ENCODE data around the gene SNAI3. TPM values are rescaled to one million over a fixed set of nuclear protein-coding genes. Genes with fewer than 3 reads are reported as not detected.

Gene SNAI3
- total and polyA plus RNA-seq, 10 donors = 4.8 to 7.8 (median 6.4) TPM

- Histone ChIP-seq H3K27me3 (replicated peaks in 1 of 7) (peaks cover 0 to 9% (median under 1%) of the 10 kb centered on the region in 7 donors), H3K9me3 (no peaks in the 10 kb centered on the region), H3K27ac (peak overlapping the region in 4 of 8 donors; percentile 69 to 83 (median 79)), H3K4me1 (peaks cover 13 to 54% (median 42%) of the 10 kb centered on the region in 6 donors), H3K4me3 (no peak overlapping the region), H3K36me3 (peaks cover 0 to 45% (median 32%) of the 10 kb centered on the region in 6 donors)
- 88 to 94% (median 89%) methylated on average over 22 to 39 of the region's 39 CpGs for WGBS, 5 donors
- no peak for TF ChIP-seq CTCF (IDR thresholded peaks at IDR 0.05 in 8 of 11, conservative IDR thresholded peaks at IDR 0.05 in 3 of 11)
- peak in 1 of 3 donors; percentile 10 for TF ChIP-seq POLR2AphosphoS5 (IDR thresholded peaks at IDR 0.05)
- intact Hi-C loops (cut with DNase I; ENCODE audit: low total_unique reads) = no loop called here
- DNase-seq = no peak
Observed at GRCh38 chr16:88693420-88694177, 7.3 kb upstream of the SNAI3 start.

- Histone ChIP-seq H3K4me3 (no peak overlapping the region), H3K4me1 (peaks cover 9 to 47% (median 34%) of the 10 kb centered on the region in 6 donors), H3K27me3 (replicated peaks in 1 of 7) (peaks cover 0 to 16% (median 3%) of the 10 kb centered on the region in 7 donors), H3K9me3 (no peaks in the 10 kb centered on the region), H3K27ac (peak overlapping the region in 4 of 8 donors; percentile 69 to 83 (median 79)), H3K36me3 (peaks cover 0 to 38% (median 24%) of the 10 kb centered on the region in 6 donors)
- WGBS, 5 donors = 50 to 67% (median 55%) methylated on average over 9 to 10 of the region's 10 CpGs
- TF ChIP-seq CTCF (IDR thresholded peaks at IDR 0.05 in 8 of 11, conservative IDR thresholded peaks at IDR 0.05 in 3 of 11) = no peak
- TF ChIP-seq POLR2A (IDR thresholded peaks at IDR 0.05) = no peak
- no peak for TF ChIP-seq POLR2AphosphoS5 (IDR thresholded peaks at IDR 0.05)
- intact Hi-C loops (cut with DNase I; ENCODE audit: low total_unique reads) = no loop called here
- DNase-seq = no peak
Observed at GRCh38 chr16:88692861-88693260, 6.6 kb upstream of the SNAI3 start.

GRCh38 chr16:88691924-88692560 lies 5.7 kb upstream of the SNAI3 start:
- Histone ChIP-seq H3K4me3 (peak overlapping the region in 1 of 8 donors; percentile 48), H3K36me3 (peaks cover 0 to 30% (median 16%) of the 10 kb centered on the region in 6 donors), H3K27me3 (replicated peaks in 1 of 7) (peaks cover 0 to 24% (median 3%) of the 10 kb centered on the region in 7 donors), H3K27ac (peak overlapping the region in 7 of 8 donors; percentile 55 to 83 (median 69)), H3K4me1 (peaks cover 9 to 42% (median 32%) of the 10 kb centered on the region in 6 donors), H3K9me3 (no peaks in the 10 kb centered on the region)
- WGBS, 5 donors = 31 to 47% (median 36%) methylated on average over 18 to 26 of the region's 26 CpGs
- DNase-seq = peak; percentile 92
- TF ChIP-seq POLR2A (IDR thresholded peaks at IDR 0.05) = no peak
- peak; percentile 13 to 54 (median 27) for TF ChIP-seq POLR2AphosphoS5 (IDR thresholded peaks at IDR 0.05)
- TF ChIP-seq CTCF (IDR thresholded peaks at IDR 0.05 in 8 of 11, conservative IDR thresholded peaks at IDR 0.05 in 3 of 11) = no peak
- intact Hi-C loops (cut with DNase I; ENCODE audit: low total_unique reads) = no loop called here

Measured in spleen (tissue), 11 donors.